HG02870 (cell line): Measurements from ENCODE around the gene ADGRA1.

Source experiments
- ATAC-seq: cut with Tn5 transposase; IDR thresholded peaks from one replicate; pipeline ENCODE4 v1.9.1; 2021; ENCODE audit warnings: mild to moderate bottlenecking, moderate library complexity; ENCODE audit not compliant: unreplicated experiment

ADGRA1 gene

GRCh38 chr10:133094286-133094685 lies 6.6 kb downstream of the ADGRA1 start:
- no peak for ATAC-seq

GRCh38 chr10:133094866-133095265 lies 7.1 kb downstream of the ADGRA1 start:
- no peak for ATAC-seq

- ATAC-seq, result no peak
Measured at GRCh38 chr10:133095586-133095985, 7.9 kb downstream of the ADGRA1 start.

- no peak for ATAC-seq
Measured at GRCh38 chr10:133096616-133097269, 9.0 kb downstream of the ADGRA1 start.

GRCh38 chr10:133097418-133097817 lies 9.7 kb downstream of the ADGRA1 start:
- ATAC-seq, result no peak

GRCh38 chr10:133097961-133098360 lies 10.2 kb downstream of the ADGRA1 start:
- no peak for ATAC-seq

- no peak for ATAC-seq
Measured at GRCh38 chr10:133098426-133099124, 10.9 kb downstream of the ADGRA1 start.

- no peak for ATAC-seq
Measured at GRCh38 chr10:133099571-133099970, 11.8 kb downstream of the ADGRA1 start.

GRCh38 chr10:133100186-133100585 lies 12.5 kb downstream of the ADGRA1 start:
- ATAC-seq, result no peak

GRCh38 chr10:133100706-133101415 lies 13.1 kb downstream of the ADGRA1 start:
- no peak for ATAC-seq

- ATAC-seq, result no peak
Measured at GRCh38 chr10:133101416-133101810, 13.7 kb downstream of the ADGRA1 start.

GRCh38 chr10:133102415-133103095 lies 14.8 kb downstream of the ADGRA1 start:
- no peak for ATAC-seq

- no peak for ATAC-seq
Measured at GRCh38 chr10:133103311-133103910, 15.7 kb downstream of the ADGRA1 start.

- no peak for ATAC-seq
Measured at GRCh38 chr10:133104068-133104962, 16.6 kb downstream of the ADGRA1 start.

- ATAC-seq, result no peak
Measured at GRCh38 chr10:133104963-133105640, 17.4 kb downstream of the ADGRA1 start.

- no peak for ATAC-seq
Measured at GRCh38 chr10:133105686-133106390, 18.1 kb downstream of the ADGRA1 start.

GRCh38 chr10:133106516-133106915 lies 18.8 kb downstream of the ADGRA1 start:
- ATAC-seq, result no peak

GRCh38 chr10:133107442-133107841 lies 19.7 kb downstream of the ADGRA1 start:
- ATAC-seq, result no peak

GRCh38 chr10:133109711-133110110 lies 22.0 kb downstream of the ADGRA1 start:
- ATAC-seq, result no peak
